Activated T-cell treated with anti-CD3 and anti-CD28 coated beads for 24 hours (primary cell): Measurements from ENCODE around the gene CINP.
"Not testable (repeated sequence)": the region's sequence is repeated elsewhere in the genome, so short reads cannot be mapped to it uniquely, and the experiment has no call there.

Experiments used
- DNase-seq: peaks from one replicate; pipeline ENCODE4 v3.0.0-alpha.2; 2020; ENCODE audit warnings: low read depth

CINP gene

DNA sequence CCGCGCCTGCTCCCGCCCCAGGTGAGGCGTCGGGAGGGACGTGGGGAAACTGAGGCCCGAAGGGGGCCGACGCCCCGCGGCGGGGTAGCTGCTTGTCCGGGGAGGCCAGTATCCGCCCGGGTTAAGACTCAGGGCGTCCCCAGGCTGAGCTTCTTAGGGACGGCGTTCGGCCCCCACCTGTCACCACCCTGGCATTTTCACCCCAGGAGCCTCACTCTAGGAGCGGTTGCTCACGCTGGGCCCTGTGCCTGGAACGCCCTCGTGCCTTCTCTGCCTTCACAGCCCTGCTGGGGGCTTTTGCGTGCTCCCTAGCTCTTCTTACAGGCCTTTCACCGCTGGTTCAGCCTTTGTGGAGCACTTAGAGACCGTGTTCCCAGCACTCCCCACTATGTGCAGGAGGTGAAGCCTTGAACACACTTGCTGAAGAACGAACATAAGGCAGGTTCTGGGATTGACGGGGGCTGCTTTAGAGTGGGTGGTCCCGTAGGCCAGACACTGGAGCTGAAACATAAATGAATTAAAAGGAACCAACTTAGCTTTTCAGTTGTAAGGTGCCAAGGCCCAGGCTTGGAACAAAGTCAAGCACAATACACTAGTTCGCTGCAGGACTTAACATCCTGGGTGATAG lies 42.5 kb downstream of the CINP start:
- peak; percentile 36 for DNase-seq

- DNase-seq = peak; percentile 90
These were observed 43.2 kb downstream of the CINP start, which contains the start of gene ZNF839 for GRCh38 chr14:102319351-102320032. ZNF839 (plus strand) TSS chr14:102319746; CDS start chr14:102319766, 20 bp downstream.

GRCh38 chr14:102318781-102319276 lies 43.9 kb downstream of the CINP start:
- DNase-seq = no peak

- no peak for DNase-seq
These were observed 45.0 kb downstream of the CINP start for GRCh38 chr14:102317564-102318248.

GRCh38 chr14:102316743-102317563 lies 45.7 kb downstream of the CINP start:
- peak; percentile 94 for DNase-seq

- no peak for DNase-seq
These were observed 46.4 kb downstream of the CINP start for GRCh38 chr14:102316338-102316742.

- DNase-seq = no peak
These were observed 47.6 kb downstream of the CINP start for GRCh38 chr14:102315121-102315520.

DNA sequence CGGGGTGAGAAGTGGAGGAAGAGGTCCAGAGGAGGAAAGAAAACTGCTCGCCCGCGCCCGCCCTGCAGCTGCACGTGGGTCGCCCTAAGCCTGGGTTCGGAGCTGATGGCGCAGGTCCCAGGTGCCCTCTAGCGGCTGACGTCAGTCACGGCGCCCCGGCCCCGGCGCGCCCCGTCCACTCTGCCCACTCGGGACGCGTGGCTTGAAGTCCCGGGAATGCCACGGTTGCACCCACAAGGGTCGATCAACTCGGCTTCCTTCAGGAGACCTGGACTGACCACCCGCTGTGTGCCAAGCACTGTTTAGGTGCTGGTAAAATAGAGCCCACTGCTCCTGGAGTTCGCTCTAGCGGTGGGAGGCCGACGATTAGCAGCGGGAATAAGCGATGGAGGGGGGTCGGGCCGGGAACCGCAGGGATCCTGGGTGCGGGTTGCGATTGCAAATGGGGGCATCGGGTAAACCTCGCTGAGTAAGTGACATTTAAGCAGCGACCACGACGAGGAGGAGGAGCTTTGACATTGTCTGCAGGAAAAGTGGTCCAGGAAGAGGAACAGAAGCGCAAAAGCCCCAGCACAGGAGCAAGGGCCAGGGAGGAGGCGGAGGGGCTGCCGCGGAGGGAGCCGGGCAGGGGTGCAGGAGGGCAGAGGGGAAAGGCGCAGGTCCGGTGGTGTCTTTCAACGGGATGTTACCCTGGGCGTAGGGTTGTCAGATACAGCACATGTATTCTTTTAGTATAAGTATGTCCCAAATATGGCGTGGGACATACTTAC lies 48.3 kb downstream of the CINP start:
- peak; percentile 69 for DNase-seq

- peak; percentile 97 for DNase-seq
These were observed 57.8 kb downstream of the CINP start, which contains the start of gene MOK for GRCh38 chr14:102304611-102305506. MOK (minus strand) TSS chr14:102305164; CDS start chr14:102304968, 196 bp downstream.

DNA sequence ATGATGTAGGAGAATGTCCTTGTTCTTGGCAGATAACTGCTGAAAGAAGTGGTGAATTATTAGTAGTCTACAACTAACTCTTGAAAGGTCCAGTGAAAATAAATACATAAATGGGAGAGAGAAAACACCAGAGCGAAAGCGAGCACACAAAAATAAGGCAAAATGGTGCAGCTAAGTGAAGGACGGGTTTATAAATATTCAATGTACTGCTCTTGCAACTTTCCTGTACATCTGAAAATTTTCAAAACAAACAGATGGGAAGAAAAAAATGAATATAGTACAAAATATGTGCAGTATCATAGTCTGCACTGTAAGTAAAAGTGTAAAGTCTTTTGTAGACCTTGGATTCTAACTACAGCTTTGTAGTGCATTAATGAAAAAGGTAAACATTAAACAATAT lies 59.0 kb downstream of the CINP start:
- no peak for DNase-seq

DNA sequence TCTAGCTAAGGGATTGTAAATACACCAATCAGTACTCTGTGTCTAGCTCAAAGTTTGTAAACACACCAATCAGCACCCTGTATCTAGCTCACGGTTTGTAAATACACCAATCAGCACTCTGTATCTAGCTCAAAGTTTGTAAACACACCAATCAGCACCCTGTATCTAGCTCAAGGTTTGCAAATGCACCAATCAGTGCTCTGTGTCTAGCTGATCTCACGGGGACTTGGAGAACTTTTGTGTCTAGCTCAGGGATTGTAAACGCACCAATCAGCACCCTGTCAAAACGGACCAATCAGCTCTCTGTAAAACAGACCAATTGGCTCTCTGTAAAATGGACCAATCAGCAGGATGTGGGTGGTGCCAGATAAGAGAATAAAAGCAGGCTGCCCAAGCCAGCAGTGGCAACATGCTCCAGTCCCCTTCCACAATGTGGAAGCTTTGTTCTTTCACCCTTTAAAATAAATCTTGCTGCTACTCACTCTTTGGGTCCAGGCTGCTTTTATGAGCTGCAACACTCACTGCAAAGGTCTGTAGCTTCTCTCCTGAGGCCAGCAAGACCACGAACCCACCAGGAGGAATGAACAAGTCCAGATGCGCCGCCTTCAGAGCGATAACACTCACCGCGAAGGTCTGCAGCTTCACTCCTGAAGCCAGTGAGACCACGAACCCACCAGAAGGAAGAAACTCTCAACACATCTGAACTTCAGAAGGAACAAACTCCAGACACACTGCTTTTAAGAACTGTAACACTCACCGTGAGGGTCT lies 64.2 kb downstream of the CINP start:
- not testable (repeated sequence) for DNase-seq
